Measurements from ENCODE around the gene XIRP1. TPM values are rescaled to one million over a fixed set of nuclear protein-coding genes. Genes with fewer than 3 reads are reported as not detected.
A peak's percentile ranks its signal among the peaks of the same experiment; 100 is the strongest.

The XIRP1 gene
- total RNA-seq, 1 donor from 2014 or later: not detected

GRCh38 chr3:39135170-39135805, 57.1 kb downstream of the XIRP1 start:
- no peak overlapping the region for H3K4me3 ChIP-seq
- no peaks in the 10 kb centered on the region for H3K9me3 ChIP-seq
- TF ChIP-seq, protein P1, sequence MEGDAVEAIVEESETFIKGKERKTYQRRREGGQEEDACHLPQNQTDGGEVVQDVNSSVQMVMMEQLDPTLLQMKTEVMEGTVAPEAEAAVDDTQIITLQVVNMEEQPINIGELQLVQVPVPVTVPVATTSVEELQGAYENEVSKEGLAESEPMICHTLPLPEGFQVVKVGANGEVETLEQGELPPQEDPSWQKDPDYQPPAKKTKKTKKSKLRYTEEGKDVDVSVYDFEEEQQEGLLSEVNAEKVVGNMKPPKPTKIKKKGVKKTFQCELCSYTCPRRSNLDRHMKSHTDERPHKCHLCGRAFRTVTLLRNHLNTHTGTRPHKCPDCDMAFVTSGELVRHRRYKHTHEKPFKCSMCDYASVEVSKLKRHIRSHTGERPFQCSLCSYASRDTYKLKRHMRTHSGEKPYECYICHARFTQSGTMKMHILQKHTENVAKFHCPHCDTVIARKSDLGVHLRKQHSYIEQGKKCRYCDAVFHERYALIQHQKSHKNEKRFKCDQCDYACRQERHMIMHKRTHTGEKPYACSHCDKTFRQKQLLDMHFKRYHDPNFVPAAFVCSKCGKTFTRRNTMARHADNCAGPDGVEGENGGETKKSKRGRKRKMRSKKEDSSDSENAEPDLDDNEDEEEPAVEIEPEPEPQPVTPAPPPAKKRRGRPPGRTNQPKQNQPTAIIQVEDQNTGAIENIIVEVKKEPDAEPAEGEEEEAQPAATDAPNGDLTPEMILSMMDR (IDR thresholded peaks at IDR 0.05): no peak
- H3K36me3 ChIP-seq: peaks cover 5 to 21% of the 10 kb centered on the region in 2 donors
- DNase-seq (ENCODE audit: low spot score in 2 of 2): peak in 1 of 2 donors; percentile 63
- H3K4me1 ChIP-seq: peaks cover 0 to 7% of the 10 kb centered on the region in 2 donors
- intact Hi-C loops (cut with DNase I): loop anchor here (10.0 kb wide), 1 partner anchor 50 kb away; no protein-coding TSS in a partner anchor
- H3K27ac ChIP-seq: no peak overlapping the region
- no peaks in the 10 kb centered on the region for H3K27me3 ChIP-seq

DNA sequence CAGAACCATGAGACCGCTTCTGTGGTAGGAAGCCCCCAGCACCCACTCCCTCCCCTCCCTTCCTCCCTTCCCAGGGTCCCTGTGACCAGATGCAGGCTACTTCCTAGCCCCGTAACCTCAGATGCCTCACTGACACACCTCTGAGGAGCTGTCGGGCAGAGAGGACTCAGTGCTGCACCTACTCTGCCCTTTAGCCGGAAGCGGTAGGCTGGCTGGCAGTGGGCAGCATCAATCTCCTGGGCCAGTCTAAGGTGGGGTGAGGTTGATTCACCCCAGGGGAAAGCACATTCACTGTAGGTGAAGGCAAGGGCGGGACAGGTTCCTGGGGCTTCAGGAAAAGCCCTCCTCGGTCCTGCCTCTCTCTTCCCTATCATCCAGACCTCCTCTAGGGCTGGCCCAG, 58.1 kb downstream of the XIRP1 start:
- Histone ChIP-seq H3K9me3 (no peaks in the 10 kb centered on the region), H3K36me3 (peaks cover 5 to 18% of the 10 kb centered on the region in 2 donors), H3K4me1 (peaks cover 0 to 5% of the 10 kb centered on the region in 2 donors), H3K27ac (no peak overlapping the region), H3K4me3 (no peak overlapping the region), H3K27me3 (no peaks in the 10 kb centered on the region)
- peak in 1 of 2 donors; percentile 51 for DNase-seq (ENCODE audit: low spot score in 2 of 2)
- intact Hi-C loops (cut with DNase I): loop anchor here (10.0 kb wide), 1 partner anchor 50 kb away; no protein-coding TSS in a partner anchor
- TF ChIP-seq, protein P1 (IDR thresholded peaks at IDR 0.05): no peak

GRCh38 chr3:39133822-39134221, 58.6 kb downstream of the XIRP1 start:
- Histone ChIP-seq H3K9me3 (no peaks in the 10 kb centered on the region), H3K36me3 (peaks cover 5 to 18% of the 10 kb centered on the region in 2 donors), H3K27ac (no peak overlapping the region), H3K4me3 (no peak overlapping the region), H3K27me3 (no peaks in the 10 kb centered on the region), H3K4me1 (no peaks in the 10 kb centered on the region)
- TF ChIP-seq, protein P1 (IDR thresholded peaks at IDR 0.05): no peak
- peak in 1 of 2 donors; percentile 55 for DNase-seq (ENCODE audit: low spot score in 2 of 2)
- intact Hi-C loops (cut with DNase I): loop anchor here (10.0 kb wide), 1 partner anchor 51 kb away; no protein-coding TSS in a partner anchor

Other genes with a start within 250 kb of the XIRP1 start
- gene SCN11A, start 140.7 kb downstream of the XIRP1 start, total RNA-seq: not detected
- gene WDR48, start 140.6 kb downstream of the XIRP1 start, total RNA-seq: 81.0 TPM
- gene GORASP1, start 85.0 kb downstream of the XIRP1 start, total RNA-seq: 186 TPM
- gene TTC21A, start 84.9 kb downstream of the XIRP1 start, total RNA-seq: 0.43 TPM
- 176 TPM for gene CSRNP1, start 39.0 kb downstream of the XIRP1 start, total RNA-seq
- not detected for gene CX3CR1, start 87.4 kb upstream of the XIRP1 start, total RNA-seq
- gene CCR8, start 137.1 kb upstream of the XIRP1 start, total RNA-seq: not detected
- 7.0 TPM for gene SLC25A38, start 190.8 kb upstream of the XIRP1 start, total RNA-seq
- gene RPSA, start 214.1 kb upstream of the XIRP1 start, total RNA-seq: 745 TPM

All from ascending aorta (tissue), 2 donors.